Trophoblast cell (in vitro differentiated cells and primary cell): ENCODE measurements around the gene SLC27A2.

Source experiments
- DNase-seq, 2 donors: peaks; one replicate each; pipeline ENCODE4 v3.0.0-alpha.2; 2016
- H2AFZ ChIP-seq: 2 replicates; pipeline ENCODE4 v1.6.1; 2013; ENCODE audit warnings: low read length, moderate library complexity, mild to moderate bottlenecking; ENCODE audit not compliant: insufficient read depth, poor library complexity
- H2AK5ac ChIP-seq: 2 replicates; pipeline ENCODE4 v1.6.1; 2013; ENCODE audit warnings: mild to moderate bottlenecking, low read length
- H2BK120ac ChIP-seq: 2 replicates; pipeline ENCODE4 v1.6.1; 2013; ENCODE audit warnings: low read length, mild to moderate bottlenecking, moderate library complexity; ENCODE audit not compliant: insufficient read depth, poor library complexity
- H2BK12ac ChIP-seq: 2 replicates; pipeline ENCODE4 v1.6.1; 2013; ENCODE audit warnings: mild to moderate bottlenecking, low read length, moderate library complexity
- H2BK5ac ChIP-seq: 2 replicates; pipeline ENCODE4 v1.6.1; 2013; ENCODE audit warnings: low read length, low read depth, moderate library complexity, mild to moderate bottlenecking; ENCODE audit not compliant: poor library complexity
- H3K14ac ChIP-seq: 2 replicates; pipeline ENCODE4 v1.6.1; 2013; ENCODE audit warnings: mild to moderate bottlenecking, low read length
- H3K18ac ChIP-seq: 2 replicates; pipeline ENCODE4 v1.6.1; 2013; ENCODE audit warnings: mild to moderate bottlenecking, low read length
- H3K23ac ChIP-seq: 2 replicates; pipeline ENCODE4 v1.6.1; 2013; ENCODE audit warnings: low read length
- H3K27ac ChIP-seq: 2 replicates; pipeline ENCODE4 v1.5.1; 2013; ENCODE audit warnings: low read depth, mild to moderate bottlenecking, inconsistent platforms, low read length, moderate library complexity
- H3K27me3 ChIP-seq: 2 replicates; pipeline ENCODE4 v1.6.1; 2013; ENCODE audit warnings: inconsistent platforms, mild to moderate bottlenecking, low read length, moderate library complexity; ENCODE audit not compliant: insufficient read depth
- H3K36me3 ChIP-seq, 2 experiments: 1 replicate in 1 of 2; 2 replicates in 1 of 2; pipeline ENCODE4 v1.6.1; 2013; ENCODE audit warnings: low read length in 2 of 2, mild to moderate bottlenecking in 2 of 2, moderate library complexity in 1 of 2; ENCODE audit not compliant: insufficient read depth in 2 of 2, control insufficient read depth in 1 of 2
- H3K4ac ChIP-seq: 2 replicates; pipeline ENCODE4 v1.6.1; 2013; ENCODE audit warnings: low read depth, mild to moderate bottlenecking, low read length, moderate library complexity
- H3K4me1 ChIP-seq, 2 experiments: 1 replicate in 1 of 2; 2 replicates in 1 of 2; pipeline ENCODE4 v1.6.1; 2013; ENCODE audit warnings: low read length in 2 of 2, mild to moderate bottlenecking in 2 of 2, moderate library complexity in 1 of 2; ENCODE audit not compliant: insufficient read depth in 2 of 2, control insufficient read depth in 1 of 2
- H3K4me2 ChIP-seq: 2 replicates; pipeline ENCODE4 v1.6.1; 2013; ENCODE audit warnings: inconsistent platforms, mild to moderate bottlenecking, low read length, moderate library complexity
- H3K4me3 ChIP-seq: 2 replicates; pipeline ENCODE4 v1.5.1; 2013; ENCODE audit warnings: mild to moderate bottlenecking, low read depth, low read length, inconsistent platforms
- H3K79me1 ChIP-seq: one replicate; pipeline ENCODE4 v1.6.1; 2013; ENCODE audit warnings: low read length
- H3K79me2 ChIP-seq: 2 replicates; pipeline ENCODE4 v1.6.1; 2013; ENCODE audit warnings: low read length, mild to moderate bottlenecking; ENCODE audit not compliant: control insufficient read depth, insufficient read depth, poor library complexity
- H3K9ac ChIP-seq: 2 replicates; pipeline ENCODE4 v1.6.1; 2013; ENCODE audit warnings: mild to moderate bottlenecking, low read length
- H3K9me3 ChIP-seq: 2 replicates; pipeline ENCODE4 v1.6.1; 2013; ENCODE audit warnings: low read depth, mild to moderate bottlenecking, control low read depth, inconsistent platforms, low read length; ENCODE audit not compliant: insufficient read depth
- H4K12ac ChIP-seq: 2 replicates; pipeline ENCODE4 v1.6.1; 2013; ENCODE audit warnings: low read depth, mild to moderate bottlenecking, low read length, moderate library complexity
- H4K8ac ChIP-seq: 2 replicates; pipeline ENCODE4 v1.6.1; 2013; ENCODE audit warnings: low read depth, mild to moderate bottlenecking, low read length, moderate library complexity
- H4K91ac ChIP-seq: one replicate; pipeline ENCODE4 v1.6.1; 2013; ENCODE audit warnings: low read depth, mild to moderate bottlenecking, low read length, moderate library complexity
- WGBS: extraction: QIAGEN DNeasy Blood & Tissue Kit; methylation state at CpG from one replicate; pipeline ENCODE4 v1.1.7; 2013; ENCODE audit warnings: missing lambda C conversion rate; ENCODE audit not compliant: insufficient read length, insufficient coverage; ENCODE audit errors: extremely low coverage; 5-methylcytosine and 5-hydroxymethylcytosine counted together

Gene SLC27A2

GRCh38 chr15:50182219-50183013 is 420 bp downstream of the SLC27A2 start:
- no peak overlapping the region for H2AK5ac ChIP-seq
- peak overlapping the region; percentile 69 for H2AFZ ChIP-seq
- H3K9me3 ChIP-seq: no peaks in the 10 kb centered on the region
- no peak overlapping the region for H4K12ac ChIP-seq
- H3K79me2 ChIP-seq: no peaks in the 10 kb centered on the region
- peak; percentile 15 to 61 for DNase-seq
- peaks cover 5 to 9% of the 10 kb centered on the region in 2 experiments for H3K4me1 ChIP-seq
- H3K23ac ChIP-seq: no peak overlapping the region
- peaks cover 14% of the 10 kb centered on the region for H3K27me3 ChIP-seq
- no peak overlapping the region for H2BK5ac ChIP-seq
- H3K18ac ChIP-seq: no peak overlapping the region
- no peak overlapping the region for H3K27ac ChIP-seq
- no peaks in the 10 kb centered on the region for H3K36me3 ChIP-seq
- no peak overlapping the region for H3K4ac ChIP-seq
- H3K9ac ChIP-seq: no peak overlapping the region
- H4K8ac ChIP-seq: peak overlapping the region; percentile 15
- no peak overlapping the region for H2BK12ac ChIP-seq
- H3K14ac ChIP-seq: no peak overlapping the region
- peak overlapping the region; percentile 99 for H3K4me2 ChIP-seq
- H2BK120ac ChIP-seq: no peak overlapping the region
- no peaks in the 10 kb centered on the region for H3K79me1 ChIP-seq
- WGBS: no CpG with 5 or more reads among the region's 80 CpGs
- H3K4me3 ChIP-seq: peak overlapping the region; percentile 72
- H4K91ac ChIP-seq: no peak overlapping the region

- Histone ChIP-seq H3K4me3 (no peak overlapping the region), H3K36me3 (no peaks in the 10 kb centered on the region), H2BK12ac (no peak overlapping the region), H3K9ac (no peak overlapping the region), H3K27me3 (peaks cover 14% of the 10 kb centered on the region), H4K8ac (no peak overlapping the region), H3K79me2 (no peaks in the 10 kb centered on the region), H2AFZ (no peak overlapping the region), H2BK5ac (no peak overlapping the region), H3K18ac (no peak overlapping the region), H3K14ac (no peak overlapping the region), H3K4me1 (peaks cover 5 to 9% of the 10 kb centered on the region in 2 experiments), H4K91ac (no peak overlapping the region), H3K9me3 (no peaks in the 10 kb centered on the region), H3K4me2 (peak overlapping the region; percentile 99), H3K23ac (no peak overlapping the region), H3K79me1 (no peaks in the 10 kb centered on the region), H2BK120ac (no peak overlapping the region), H4K12ac (no peak overlapping the region), H2AK5ac (no peak overlapping the region), H3K27ac (no peak overlapping the region), H3K4ac (no peak overlapping the region)
- WGBS: no CpG with 5 or more reads among the region's 2 CpGs
- no peak for DNase-seq
These were observed 1.3 kb downstream of the SLC27A2 start for GRCh38 chr15:50183112-50183794.

GRCh38 chr15:50184863-50185504 is 3.0 kb downstream of the SLC27A2 start:
- no peaks in the 10 kb centered on the region for H3K79me2 ChIP-seq
- H3K79me1 ChIP-seq: no peaks in the 10 kb centered on the region
- no peak overlapping the region for H3K4me2 ChIP-seq
- H2BK12ac ChIP-seq: no peak overlapping the region
- no peaks in the 10 kb centered on the region for H3K9me3 ChIP-seq
- H2BK120ac ChIP-seq: no peak overlapping the region
- no peak overlapping the region for H3K4me3 ChIP-seq
- H3K27me3 ChIP-seq: peaks cover 14% of the 10 kb centered on the region
- H3K9ac ChIP-seq: no peak overlapping the region
- H4K91ac ChIP-seq: no peak overlapping the region
- H3K18ac ChIP-seq: no peak overlapping the region
- no peak overlapping the region for H3K4ac ChIP-seq
- no peak overlapping the region for H2AK5ac ChIP-seq
- H3K4me1 ChIP-seq: peaks cover 5 to 9% of the 10 kb centered on the region in 2 experiments
- H3K14ac ChIP-seq: no peak overlapping the region
- H3K36me3 ChIP-seq: no peaks in the 10 kb centered on the region
- H3K23ac ChIP-seq: no peak overlapping the region
- no CpG with 5 or more reads among the region's 3 CpGs for WGBS
- H3K27ac ChIP-seq: no peak overlapping the region
- no peak overlapping the region for H2BK5ac ChIP-seq
- H4K12ac ChIP-seq: no peak overlapping the region
- no peak overlapping the region for H4K8ac ChIP-seq
- H2AFZ ChIP-seq: no peak overlapping the region
- peak in 1 of 2 donors; percentile 80 for DNase-seq

- Histone ChIP-seq H4K91ac (peak overlapping the region; percentile 2), H3K23ac (no peak overlapping the region), H4K12ac (no peak overlapping the region), H2BK5ac (no peak overlapping the region), H2AK5ac (no peak overlapping the region), H3K27ac (no peak overlapping the region), H3K9ac (no peak overlapping the region), H3K36me3 (no peaks in the 10 kb centered on the region), H3K79me2 (no peaks in the 10 kb centered on the region), H3K27me3 (peaks cover 14% of the 10 kb centered on the region), H3K4me1 (peaks cover 5 to 9% of the 10 kb centered on the region in 2 experiments), H3K79me1 (no peaks in the 10 kb centered on the region), H4K8ac (no peak overlapping the region), H3K9me3 (no peaks in the 10 kb centered on the region), H3K4me3 (no peak overlapping the region), H3K18ac (no peak overlapping the region), H3K4me2 (no peak overlapping the region), H2BK12ac (no peak overlapping the region), H3K4ac (no peak overlapping the region), H2BK120ac (no peak overlapping the region), H3K14ac (no peak overlapping the region), H2AFZ (no peak overlapping the region)
- DNase-seq: no peak
- no CpG with 5 or more reads among the region's 4 CpGs for WGBS
These were observed 4.1 kb downstream of the SLC27A2 start for GRCh38 chr15:50186090-50186489.
